ENCODE measurements around the gene NTRK3.

Gene NTRK3

GRCh38 chr15:87877822-87878542 lies 378.6 kb downstream of the NTRK3 start:
- TF ChIP-seq CTCF (conservative IDR thresholded peaks at IDR 0.05; ENCODE audit: low read length) = no peak
- no peak for DNase-seq (ENCODE audit: low read depth)
- H3K4me3 ChIP-seq (ENCODE audit: low read length) = no peak overlapping the region

- TF ChIP-seq CTCF (conservative IDR thresholded peaks at IDR 0.05; ENCODE audit: low read length) = no peak
- peak; percentile 27 for DNase-seq (ENCODE audit: low read depth)
- H3K4me3 ChIP-seq (ENCODE audit: low read length) = no peak overlapping the region
Observed at GRCh38 chr15:87877114-87877810, 379.3 kb downstream of the NTRK3 start.

- DNase-seq (ENCODE audit: low read depth) = peak; percentile 88
- TF ChIP-seq CTCF (conservative IDR thresholded peaks at IDR 0.05; ENCODE audit: low read length) = no peak
- no peak overlapping the region for H3K4me3 ChIP-seq (ENCODE audit: low read length)
Observed at GRCh38 chr15:87874896-87875711, 381.4 kb downstream of the NTRK3 start.

GRCh38 chr15:87873516-87873915 lies 383.0 kb downstream of the NTRK3 start:
- no peak overlapping the region for H3K4me3 ChIP-seq (ENCODE audit: low read length)
- peak; percentile 74 for DNase-seq (ENCODE audit: low read depth)
- TF ChIP-seq CTCF (conservative IDR thresholded peaks at IDR 0.05; ENCODE audit: low read length) = no peak

GRCh38 chr15:87871731-87872320 lies 384.7 kb downstream of the NTRK3 start:
- no peak for TF ChIP-seq CTCF (conservative IDR thresholded peaks at IDR 0.05; ENCODE audit: low read length)
- DNase-seq (ENCODE audit: low read depth) = peak; percentile 75
- H3K4me3 ChIP-seq (ENCODE audit: low read length) = no peak overlapping the region

- peak; percentile 80 for DNase-seq (ENCODE audit: low read depth)
- no peak for TF ChIP-seq CTCF (conservative IDR thresholded peaks at IDR 0.05; ENCODE audit: low read length)
- no peak overlapping the region for H3K4me3 ChIP-seq (ENCODE audit: low read length)
Observed at GRCh38 chr15:87871258-87871681, 385.3 kb downstream of the NTRK3 start.

Measured in AG10803 (cell line).